GM18951 (cell line): ENCODE results near the gene ZDHHC11.
"Not testable (repeated sequence)": the region's sequence is repeated elsewhere in the genome, so short reads cannot be mapped to it uniquely, and the experiment has no call there.

Experiments used
- POLR2A ChIP-seq: IDR thresholded peaks from 4 replicates; pipeline ENCODE4 v1.6.1; 2011; ENCODE audit warnings: mild to moderate bottlenecking; ENCODE audit not compliant: insufficient read length, insufficient read depth; ENCODE audit errors: extremely low read depth
- in situ Hi-C: fragments of 300-500 bp; cut with MboI; formaldehyde crosslinking; loops from one replicate; pipeline ENCODE4 v1.12.0; 2022; ENCODE audit warnings: low sequenced_read_pairs, mixed read lengths, inconsistent platforms; ENCODE audit not compliant: unreplicated experiment

ZDHHC11 gene

GRCh38 chr5:751496-751895 is 99.3 kb downstream of the ZDHHC11 start:
- in situ Hi-C loops = no loop called here
- no peak for TF ChIP-seq POLR2A

GRCh38 chr5:750226-750625 is 100.6 kb downstream of the ZDHHC11 start:
- in situ Hi-C loops = not testable (repeated sequence)

GRCh38 chr5:749101-749670 is 101.6 kb downstream of the ZDHHC11 start:
- in situ Hi-C loops = no loop called here

GRCh38 chr5:748011-748980 is 102.5 kb downstream of the ZDHHC11 start:
- in situ Hi-C loops = not testable (repeated sequence)

More at GRCh38 chr5:749101-749670, 101.6 kb downstream of the ZDHHC11 start:
- TF ChIP-seq POLR2A = no peak

- in situ Hi-C loops = not testable (repeated sequence)
Observed at GRCh38 chr5:747303-747844, 103.4 kb downstream of the ZDHHC11 start.

- TF ChIP-seq POLR2A = no peak
- in situ Hi-C loops = no loop called here
Observed at GRCh38 chr5:746258-746761, 104.5 kb downstream of the ZDHHC11 start.
